ENCODE data around the gene ZFYVE21. TPM values are rescaled to one million over a fixed set of nuclear protein-coding genes. Genes with fewer than 3 reads are reported as not detected.

The ZFYVE21 gene
- total RNA-seq, 1 donor from 2014 or later: 40.2 TPM

DNA sequence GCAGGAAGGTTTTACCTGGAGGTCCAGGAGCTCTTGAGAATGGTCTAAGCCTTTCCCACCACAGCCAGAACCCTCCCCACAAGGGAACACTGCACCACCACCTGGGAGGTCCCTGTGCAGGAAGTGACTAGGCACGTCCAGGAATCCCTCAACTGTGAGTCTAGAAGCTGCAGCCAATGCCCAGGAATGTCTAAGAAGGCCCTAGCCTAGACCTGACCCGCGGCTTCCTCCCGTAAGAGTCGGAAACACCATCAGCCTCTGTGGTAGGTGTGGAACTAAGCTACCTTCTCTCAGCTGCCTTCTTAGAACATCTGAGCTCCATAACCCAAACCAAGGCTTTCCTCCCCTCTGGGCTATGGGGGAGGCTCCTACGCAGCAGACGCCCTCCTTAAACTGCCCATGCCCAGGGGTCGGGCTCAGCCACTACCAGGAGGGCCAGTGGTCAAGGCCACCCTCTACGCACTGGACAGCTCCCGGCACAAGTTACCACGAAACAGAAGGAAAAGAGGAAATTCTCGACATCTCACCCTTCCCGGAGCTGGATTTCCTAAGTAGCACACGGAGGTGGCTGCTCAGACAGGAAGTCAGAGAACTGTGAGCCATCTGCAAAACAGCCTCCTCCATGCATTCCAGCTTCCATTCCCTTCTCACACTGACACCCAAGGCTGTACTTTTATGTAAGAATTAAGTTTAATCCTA is 25.5 kb downstream of the ZFYVE21 start:
- no peak overlapping the region for H3K4me3 Mint-ChIP-seq
- no peak overlapping the region for H3K27ac Mint-ChIP-seq
- no peaks in the 10 kb centered on the region for H3K9me3 Mint-ChIP-seq
- no peak for DNase-seq (ENCODE audit: low spot score in 2 of 2, unreplicated experiment in 2 of 2)
- no peaks in the 10 kb centered on the region for H3K27me3 Mint-ChIP-seq (ENCODE audit: low read depth)
- TF ChIP-seq, protein P1, sequence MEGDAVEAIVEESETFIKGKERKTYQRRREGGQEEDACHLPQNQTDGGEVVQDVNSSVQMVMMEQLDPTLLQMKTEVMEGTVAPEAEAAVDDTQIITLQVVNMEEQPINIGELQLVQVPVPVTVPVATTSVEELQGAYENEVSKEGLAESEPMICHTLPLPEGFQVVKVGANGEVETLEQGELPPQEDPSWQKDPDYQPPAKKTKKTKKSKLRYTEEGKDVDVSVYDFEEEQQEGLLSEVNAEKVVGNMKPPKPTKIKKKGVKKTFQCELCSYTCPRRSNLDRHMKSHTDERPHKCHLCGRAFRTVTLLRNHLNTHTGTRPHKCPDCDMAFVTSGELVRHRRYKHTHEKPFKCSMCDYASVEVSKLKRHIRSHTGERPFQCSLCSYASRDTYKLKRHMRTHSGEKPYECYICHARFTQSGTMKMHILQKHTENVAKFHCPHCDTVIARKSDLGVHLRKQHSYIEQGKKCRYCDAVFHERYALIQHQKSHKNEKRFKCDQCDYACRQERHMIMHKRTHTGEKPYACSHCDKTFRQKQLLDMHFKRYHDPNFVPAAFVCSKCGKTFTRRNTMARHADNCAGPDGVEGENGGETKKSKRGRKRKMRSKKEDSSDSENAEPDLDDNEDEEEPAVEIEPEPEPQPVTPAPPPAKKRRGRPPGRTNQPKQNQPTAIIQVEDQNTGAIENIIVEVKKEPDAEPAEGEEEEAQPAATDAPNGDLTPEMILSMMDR (IDR thresholded peaks at IDR 0.05; ENCODE audit: unreplicated experiment): no peak
- H3K4me1 Mint-ChIP-seq: peaks cover 8% of the 10 kb centered on the region
- H3K36me3 Mint-ChIP-seq: peaks cover 26% of the 10 kb centered on the region

DNA sequence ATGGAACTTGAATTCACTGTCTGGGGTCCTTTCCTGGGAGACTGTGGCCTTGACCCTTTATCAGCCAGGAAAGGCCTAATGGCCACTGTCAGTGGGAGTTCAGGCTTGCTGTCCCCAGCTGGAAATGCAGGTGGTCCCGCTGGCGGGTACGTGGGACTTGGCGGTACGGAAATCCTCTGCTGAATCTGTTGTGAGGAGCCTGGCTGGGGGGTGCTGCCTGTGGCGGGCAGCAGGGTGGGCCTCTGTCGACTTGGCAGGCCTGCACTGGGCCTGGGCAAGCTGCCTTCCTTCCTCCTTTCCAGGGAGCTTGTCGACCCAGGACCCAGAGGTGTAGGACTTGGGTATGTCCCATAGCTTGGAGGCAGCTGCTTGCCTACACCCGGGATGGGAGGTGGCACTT is 26.3 kb downstream of the ZFYVE21 start:
- peaks cover 26% of the 10 kb centered on the region for H3K36me3 Mint-ChIP-seq
- H3K27ac Mint-ChIP-seq: no peak overlapping the region
- H3K27me3 Mint-ChIP-seq (ENCODE audit: low read depth): no peaks in the 10 kb centered on the region
- no peak overlapping the region for H3K4me3 Mint-ChIP-seq
- TF ChIP-seq, protein P1 (IDR thresholded peaks at IDR 0.05; ENCODE audit: unreplicated experiment): no peak
- no peaks in the 10 kb centered on the region for H3K9me3 Mint-ChIP-seq
- DNase-seq (ENCODE audit: low spot score in 2 of 2, unreplicated experiment in 2 of 2): no peak
- peaks cover under 1% of the 10 kb centered on the region for H3K4me1 Mint-ChIP-seq

DNA sequence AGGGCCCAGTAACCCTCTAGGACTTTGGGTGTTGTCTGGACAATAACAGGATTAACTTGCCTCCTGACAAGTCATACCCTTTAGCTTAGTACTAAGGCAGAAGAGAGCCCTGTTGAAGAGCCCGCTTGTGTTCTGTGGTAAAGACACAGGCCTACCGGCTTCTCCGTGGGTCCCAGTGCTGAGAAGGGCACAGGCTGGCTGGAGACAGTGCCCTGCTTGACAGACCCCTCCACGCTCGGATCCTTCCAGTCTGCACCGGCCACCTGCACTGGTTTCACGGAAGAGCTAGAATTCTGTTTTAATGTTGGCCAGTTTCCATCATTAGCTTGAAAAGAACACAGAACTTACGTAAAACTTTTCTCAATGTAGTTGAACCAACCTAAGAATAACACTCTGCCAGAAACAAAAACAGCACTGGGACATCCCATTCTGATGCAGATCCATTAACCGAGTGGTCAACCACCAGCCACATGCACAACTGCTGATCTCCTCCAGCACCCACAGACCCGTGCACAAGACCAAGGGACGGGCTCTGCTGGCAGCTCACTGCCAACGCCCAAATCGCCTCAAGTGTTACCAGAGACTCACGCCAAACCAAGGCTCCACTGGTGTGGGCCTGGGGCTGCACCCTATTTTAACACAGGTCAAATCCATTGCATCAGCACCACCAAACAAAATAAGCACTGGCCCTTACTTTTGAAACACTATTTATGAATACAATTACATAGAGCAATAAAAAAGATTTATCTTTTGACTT is 27.1 kb downstream of the ZFYVE21 start:
- DNase-seq (ENCODE audit: low spot score in 2 of 2, unreplicated experiment in 2 of 2): no peak
- Mint-ChIP-seq H3K36me3 (peaks cover 24% of the 10 kb centered on the region), H3K4me3 (no peak overlapping the region), H3K4me1 (no peaks in the 10 kb centered on the region), H3K27me3 (ENCODE audit: low read depth) (no peaks in the 10 kb centered on the region), H3K9me3 (no peaks in the 10 kb centered on the region), H3K27ac (no peak overlapping the region)
- TF ChIP-seq, protein P1 (IDR thresholded peaks at IDR 0.05; ENCODE audit: unreplicated experiment): no peak

DNA sequence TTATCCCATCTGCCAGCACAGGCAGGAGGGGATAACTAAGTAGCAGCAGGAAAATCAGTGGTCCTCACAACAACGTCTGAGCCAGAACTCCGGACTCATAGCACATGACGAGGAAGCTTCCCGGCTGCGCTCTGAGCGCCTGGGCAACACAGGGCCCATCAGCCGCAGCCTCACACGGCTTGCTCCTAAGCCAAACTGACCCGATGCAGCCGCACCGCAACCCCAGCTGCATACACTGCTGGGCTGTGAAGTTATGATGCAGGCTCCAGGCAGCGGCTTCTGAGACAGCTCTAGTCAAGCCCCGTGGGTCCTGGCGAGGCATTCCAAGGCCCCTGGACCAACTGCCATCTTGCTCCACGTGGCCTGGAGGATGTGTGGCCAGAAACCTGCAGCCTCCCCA is 28.1 kb downstream of the ZFYVE21 start:
- TF ChIP-seq, protein P1 (IDR thresholded peaks at IDR 0.05; ENCODE audit: unreplicated experiment): no peak
- no peak for DNase-seq (ENCODE audit: low spot score in 2 of 2, unreplicated experiment in 2 of 2)
- no peaks in the 10 kb centered on the region for H3K4me1 Mint-ChIP-seq
- H3K4me3 Mint-ChIP-seq: no peak overlapping the region
- H3K36me3 Mint-ChIP-seq: peaks cover 16% of the 10 kb centered on the region
- H3K27me3 Mint-ChIP-seq (ENCODE audit: low read depth): no peaks in the 10 kb centered on the region
- H3K27ac Mint-ChIP-seq: no peak overlapping the region
- no peaks in the 10 kb centered on the region for H3K9me3 Mint-ChIP-seq

DNA sequence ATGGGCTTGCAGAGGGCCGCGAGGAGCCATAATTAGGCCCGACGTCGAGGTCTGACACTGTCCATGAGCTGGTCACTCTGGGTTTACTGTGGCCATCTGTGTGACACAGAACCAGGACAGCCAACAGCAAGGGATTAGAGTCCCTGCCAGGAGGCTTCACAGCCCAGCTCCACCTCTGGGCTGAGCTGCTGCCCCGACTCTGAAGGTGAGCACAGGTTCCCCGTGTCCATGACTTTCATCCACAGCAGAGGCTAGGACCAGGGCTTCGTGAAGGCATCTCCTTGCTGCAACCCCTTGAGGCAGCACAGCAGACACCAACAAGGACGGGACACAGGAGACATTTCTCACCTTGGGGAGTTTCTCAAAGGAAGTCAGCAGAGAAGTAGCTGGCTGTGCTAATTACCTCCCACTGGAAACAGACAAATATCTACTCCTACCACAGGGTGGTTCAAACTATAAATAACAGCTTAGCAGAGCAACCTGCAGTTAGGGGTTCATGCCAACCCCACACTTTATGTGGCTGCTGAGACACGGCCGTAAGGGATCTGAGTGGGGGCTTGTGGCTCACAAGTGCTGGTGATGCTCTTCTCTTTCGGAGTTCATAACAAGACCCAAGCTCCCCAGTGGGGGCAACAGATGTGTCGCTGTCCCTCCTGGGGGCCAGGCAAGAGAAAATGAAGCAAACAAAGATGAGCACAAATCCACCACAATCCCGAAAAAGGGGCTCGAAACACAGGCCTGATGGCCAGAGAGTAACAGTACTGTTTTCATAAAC is 29.2 kb downstream of the ZFYVE21 start:
- H3K27me3 Mint-ChIP-seq (ENCODE audit: low read depth): no peaks in the 10 kb centered on the region
- no peak overlapping the region for H3K27ac Mint-ChIP-seq
- no peak for DNase-seq (ENCODE audit: low spot score in 2 of 2, unreplicated experiment in 2 of 2)
- no peaks in the 10 kb centered on the region for H3K9me3 Mint-ChIP-seq
- H3K4me1 Mint-ChIP-seq: no peaks in the 10 kb centered on the region
- no peak overlapping the region for H3K4me3 Mint-ChIP-seq
- TF ChIP-seq, protein P1 (IDR thresholded peaks at IDR 0.05; ENCODE audit: unreplicated experiment): no peak
- peaks cover 17% of the 10 kb centered on the region for H3K36me3 Mint-ChIP-seq
